ENCODE results near the gene NEAT1.

The NEAT1 gene

DNA sequence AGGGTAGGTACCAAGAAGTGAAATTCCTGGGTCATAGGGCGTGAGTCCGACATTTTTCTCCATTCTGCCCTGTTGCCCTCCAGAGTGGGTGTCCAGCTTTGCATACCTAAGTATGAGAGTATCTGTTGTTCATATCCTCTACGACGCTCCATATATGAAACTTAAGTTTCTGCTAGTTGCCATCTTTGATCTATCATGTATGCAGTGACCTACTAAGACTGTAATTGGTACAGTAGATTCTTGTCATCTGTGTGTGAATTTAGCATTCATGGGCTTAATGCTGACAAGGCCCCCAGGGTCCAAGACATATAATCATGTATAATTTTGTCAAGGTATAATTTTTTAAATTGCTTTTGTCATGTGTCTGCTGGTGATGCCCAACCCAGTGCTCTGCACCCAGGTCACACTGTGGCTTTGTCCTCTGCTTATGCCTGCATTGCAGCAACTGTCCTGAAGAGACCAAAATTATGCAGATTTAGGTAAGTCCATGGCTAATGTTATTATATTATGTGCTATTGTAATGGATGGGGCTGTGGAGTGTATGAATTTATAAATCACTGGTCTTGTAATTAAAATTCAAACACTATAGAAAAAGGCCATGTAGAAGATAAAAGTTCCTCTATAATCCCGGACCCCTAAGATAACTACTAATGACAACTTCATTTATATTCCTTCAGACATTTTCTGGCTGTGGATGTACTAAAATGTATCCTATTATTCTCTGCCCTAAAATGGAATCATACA is 12.2 kb downstream of the NEAT1 start:
- Histone ChIP-seq H3K27me3 (ENCODE audit: insufficient read depth, low read length, poor library complexity, severe bottlenecking) (no peaks in the 10 kb centered on the region), H3K9me3 (ENCODE audit: insufficient read depth, low read depth, low read length) (no peaks in the 10 kb centered on the region), H3K4me2 (ENCODE audit: low read depth, low read length, poor library complexity, severe bottlenecking) (no peak overlapping the region), H4K20me1 (ENCODE audit: insufficient read depth, low read length, poor library complexity, severe bottlenecking) (peaks cover 29% of the 10 kb centered on the region), H3K9me2 (replicated peaks; ENCODE audit: low read depth, low read length) (no peaks in the 10 kb centered on the region), H3K4me1 (ENCODE audit: insufficient read depth, low read length, poor library complexity, severe bottlenecking) (peaks cover 30% of the 10 kb centered on the region), H3K79me2 (ENCODE audit: insufficient read depth, low read length) (peaks cover 66% of the 10 kb centered on the region), H2AFZ (ENCODE audit: low read length) (no peak overlapping the region), H3K4me3 (ENCODE audit: low read length, poor library complexity, severe bottlenecking) (no peak overlapping the region), H3K36me3 (ENCODE audit: insufficient read depth, low read length) (peaks cover 12% of the 10 kb centered on the region; the same call in 1 of the 2 replicates), H3K9ac (ENCODE audit: low read depth, low read length, poor library complexity, severe bottlenecking) (no peak overlapping the region), H3F3A (ENCODE audit: low read depth) (peaks cover 16% of the 10 kb centered on the region)
- TF ChIP-seq, protein P1, sequence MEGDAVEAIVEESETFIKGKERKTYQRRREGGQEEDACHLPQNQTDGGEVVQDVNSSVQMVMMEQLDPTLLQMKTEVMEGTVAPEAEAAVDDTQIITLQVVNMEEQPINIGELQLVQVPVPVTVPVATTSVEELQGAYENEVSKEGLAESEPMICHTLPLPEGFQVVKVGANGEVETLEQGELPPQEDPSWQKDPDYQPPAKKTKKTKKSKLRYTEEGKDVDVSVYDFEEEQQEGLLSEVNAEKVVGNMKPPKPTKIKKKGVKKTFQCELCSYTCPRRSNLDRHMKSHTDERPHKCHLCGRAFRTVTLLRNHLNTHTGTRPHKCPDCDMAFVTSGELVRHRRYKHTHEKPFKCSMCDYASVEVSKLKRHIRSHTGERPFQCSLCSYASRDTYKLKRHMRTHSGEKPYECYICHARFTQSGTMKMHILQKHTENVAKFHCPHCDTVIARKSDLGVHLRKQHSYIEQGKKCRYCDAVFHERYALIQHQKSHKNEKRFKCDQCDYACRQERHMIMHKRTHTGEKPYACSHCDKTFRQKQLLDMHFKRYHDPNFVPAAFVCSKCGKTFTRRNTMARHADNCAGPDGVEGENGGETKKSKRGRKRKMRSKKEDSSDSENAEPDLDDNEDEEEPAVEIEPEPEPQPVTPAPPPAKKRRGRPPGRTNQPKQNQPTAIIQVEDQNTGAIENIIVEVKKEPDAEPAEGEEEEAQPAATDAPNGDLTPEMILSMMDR (conservative IDR thresholded peaks at IDR 0.05; ENCODE audit: low read length), result no peak
- TF ChIP-seq EZH2phosphoT487 (IDR thresholded peaks at IDR 0.05; ENCODE audit: borderline replicate concordance), result no peak

DNA sequence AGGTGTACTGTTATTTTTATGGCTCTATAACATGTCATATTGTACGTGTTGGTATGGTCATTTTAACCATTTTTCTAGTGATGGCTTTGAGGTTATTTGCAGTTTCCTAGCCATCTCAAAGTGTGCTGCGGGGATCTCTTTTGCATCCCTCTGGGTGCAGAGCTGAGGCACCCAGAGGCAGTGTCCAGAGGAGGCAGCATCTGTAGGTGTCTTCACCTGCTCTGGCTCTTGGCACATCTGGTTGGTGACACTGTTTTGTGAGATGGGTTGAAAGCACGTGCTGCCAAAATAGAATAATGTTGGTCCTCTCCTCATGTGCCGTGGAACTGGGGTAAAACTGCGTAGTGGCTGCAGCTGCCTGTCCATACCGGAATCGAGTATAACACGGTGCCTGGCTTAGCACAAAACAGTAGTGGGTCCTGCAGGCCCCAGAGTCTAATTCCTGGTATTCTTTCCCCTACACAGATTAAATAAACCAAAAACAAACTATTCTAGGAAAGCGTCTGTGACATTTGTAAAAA is 12.9 kb downstream of the NEAT1 start:
- no peak overlapping the region for H3K4me2 ChIP-seq (ENCODE audit: low read depth, low read length, poor library complexity, severe bottlenecking)
- H3K79me2 ChIP-seq (ENCODE audit: insufficient read depth, low read length), result peaks cover 60% of the 10 kb centered on the region
- H4K20me1 ChIP-seq (ENCODE audit: insufficient read depth, low read length, poor library complexity, severe bottlenecking), result peaks cover 26% of the 10 kb centered on the region
- no peak overlapping the region for H3K4me3 ChIP-seq (ENCODE audit: low read length, poor library complexity, severe bottlenecking)
- H2AFZ ChIP-seq (ENCODE audit: low read length), result no peak overlapping the region
- no peaks in the 10 kb centered on the region for H3K9me3 ChIP-seq (ENCODE audit: insufficient read depth, low read depth, low read length)
- no peaks in the 10 kb centered on the region for H3K27me3 ChIP-seq (ENCODE audit: insufficient read depth, low read length, poor library complexity, severe bottlenecking)
- H3K9me2 ChIP-seq (replicated peaks; ENCODE audit: low read depth, low read length), result no peaks in the 10 kb centered on the region
- TF ChIP-seq, protein P1 (conservative IDR thresholded peaks at IDR 0.05; ENCODE audit: low read length), result no peak
- TF ChIP-seq EZH2phosphoT487 (IDR thresholded peaks at IDR 0.05; ENCODE audit: borderline replicate concordance), result no peak
- peaks cover 11% of the 10 kb centered on the region for H3F3A ChIP-seq (ENCODE audit: low read depth)
- peaks cover 24% of the 10 kb centered on the region for H3K4me1 ChIP-seq (ENCODE audit: insufficient read depth, low read length, poor library complexity, severe bottlenecking)
- H3K36me3 ChIP-seq (ENCODE audit: insufficient read depth, low read length), result peaks cover 12% of the 10 kb centered on the region; the same call in 1 of the 2 replicates
- H3K9ac ChIP-seq (ENCODE audit: low read depth, low read length, poor library complexity, severe bottlenecking), result no peak overlapping the region

DNA sequence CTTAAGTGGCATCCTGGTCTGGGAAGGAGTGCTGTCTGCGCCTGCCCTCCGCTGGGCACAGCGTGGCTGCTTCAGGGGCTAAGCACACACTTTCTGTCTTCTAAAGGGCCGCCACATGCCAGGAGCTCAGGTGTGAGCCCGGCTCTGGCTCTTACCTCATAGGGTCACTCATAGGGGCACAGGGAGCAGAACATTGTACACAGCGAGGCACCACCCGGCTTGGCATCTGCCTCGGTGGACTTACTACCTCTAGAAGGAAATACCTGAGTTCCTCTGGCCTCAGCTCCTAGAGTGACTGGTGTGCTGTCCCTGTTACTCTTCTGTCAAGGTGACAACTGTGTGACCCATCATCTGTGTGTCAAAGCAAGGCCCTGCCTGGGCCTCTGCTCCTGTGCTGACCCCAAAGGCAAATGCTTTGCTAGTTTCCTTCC is 13.4 kb downstream of the NEAT1 start:
- Histone ChIP-seq H2AFZ (ENCODE audit: low read length) (no peak overlapping the region), H3F3A (ENCODE audit: low read depth) (0 out of 2 replicates have a peak, but pooled peaks cover 7% of the 10 kb centered on the region), H3K4me3 (ENCODE audit: low read length, poor library complexity, severe bottlenecking) (no peak overlapping the region), H3K9ac (ENCODE audit: low read depth, low read length, poor library complexity, severe bottlenecking) (no peak overlapping the region), H3K4me2 (ENCODE audit: low read depth, low read length, poor library complexity, severe bottlenecking) (no peak overlapping the region), H3K36me3 (ENCODE audit: insufficient read depth, low read length) (peaks cover 12% of the 10 kb centered on the region; the same call in 1 of the 2 replicates), H3K79me2 (ENCODE audit: insufficient read depth, low read length) (peaks cover 55% of the 10 kb centered on the region), H3K4me1 (ENCODE audit: insufficient read depth, low read length, poor library complexity, severe bottlenecking) (peaks cover 19% of the 10 kb centered on the region), H3K9me2 (replicated peaks; ENCODE audit: low read depth, low read length) (no peaks in the 10 kb centered on the region), H3K27me3 (ENCODE audit: insufficient read depth, low read length, poor library complexity, severe bottlenecking) (no peaks in the 10 kb centered on the region), H4K20me1 (ENCODE audit: insufficient read depth, low read length, poor library complexity, severe bottlenecking) (peaks cover 21% of the 10 kb centered on the region), H3K9me3 (ENCODE audit: insufficient read depth, low read depth, low read length) (no peaks in the 10 kb centered on the region)
- TF ChIP-seq, protein P1 (conservative IDR thresholded peaks at IDR 0.05; ENCODE audit: low read length), result no peak
- TF ChIP-seq EZH2phosphoT487 (IDR thresholded peaks at IDR 0.05; ENCODE audit: borderline replicate concordance), result no peak
